NCI-H2171 treated with DMSO at 0.1 percent for 48 hours (cell line): ENCODE results near the gene CRELD2.
A peak's percentile ranks its signal among the peaks of the same experiment; 100 is the strongest.

Experiments used
- DNase-seq: peaks from one replicate; lab custom pipeline; 2025; lab: John Stamatoyannopoulos, UW

The CRELD2 gene

DNA sequence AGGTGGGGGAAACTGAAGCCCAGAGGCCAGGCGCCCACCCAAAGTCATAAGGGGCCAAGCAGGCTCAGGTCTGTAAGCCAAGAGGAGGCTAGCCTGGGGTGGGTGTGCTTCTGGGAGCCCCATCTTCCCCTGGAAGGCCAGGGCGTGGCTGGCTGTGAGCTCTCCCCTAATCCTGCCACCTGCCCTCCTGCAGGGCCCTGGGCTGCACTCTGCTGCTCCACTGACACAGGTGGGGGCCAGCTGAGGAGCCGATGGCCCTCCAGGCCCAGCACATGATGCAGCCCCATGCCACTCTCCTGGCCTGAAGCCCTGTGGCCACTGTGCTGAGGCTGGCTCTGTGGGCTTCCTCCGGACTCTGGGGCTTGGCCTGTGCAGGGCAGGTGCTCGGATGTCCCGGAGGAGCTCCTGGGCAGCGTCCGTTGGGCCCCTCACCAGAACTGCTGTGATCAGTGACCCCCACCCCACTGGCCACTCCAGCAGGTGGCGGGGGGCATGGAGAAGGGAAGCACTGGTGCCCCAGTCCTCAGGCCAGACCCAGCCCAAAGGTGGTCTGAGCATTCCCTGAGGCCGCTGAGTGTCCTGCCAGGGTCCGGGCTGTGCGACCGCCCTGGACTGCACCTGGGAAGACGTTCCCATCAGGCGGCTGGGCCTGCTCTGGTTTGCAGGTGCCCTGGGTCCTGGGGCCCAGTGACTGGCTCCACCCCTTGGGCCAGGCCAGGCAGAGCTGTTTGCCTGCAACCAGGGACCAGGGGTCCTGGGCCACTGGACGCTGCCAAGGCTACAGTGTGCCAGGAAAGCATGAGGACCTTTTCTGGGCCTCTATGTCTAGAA is 50.6 kb downstream of the CRELD2 start:
- no peak for DNase-seq

DNA sequence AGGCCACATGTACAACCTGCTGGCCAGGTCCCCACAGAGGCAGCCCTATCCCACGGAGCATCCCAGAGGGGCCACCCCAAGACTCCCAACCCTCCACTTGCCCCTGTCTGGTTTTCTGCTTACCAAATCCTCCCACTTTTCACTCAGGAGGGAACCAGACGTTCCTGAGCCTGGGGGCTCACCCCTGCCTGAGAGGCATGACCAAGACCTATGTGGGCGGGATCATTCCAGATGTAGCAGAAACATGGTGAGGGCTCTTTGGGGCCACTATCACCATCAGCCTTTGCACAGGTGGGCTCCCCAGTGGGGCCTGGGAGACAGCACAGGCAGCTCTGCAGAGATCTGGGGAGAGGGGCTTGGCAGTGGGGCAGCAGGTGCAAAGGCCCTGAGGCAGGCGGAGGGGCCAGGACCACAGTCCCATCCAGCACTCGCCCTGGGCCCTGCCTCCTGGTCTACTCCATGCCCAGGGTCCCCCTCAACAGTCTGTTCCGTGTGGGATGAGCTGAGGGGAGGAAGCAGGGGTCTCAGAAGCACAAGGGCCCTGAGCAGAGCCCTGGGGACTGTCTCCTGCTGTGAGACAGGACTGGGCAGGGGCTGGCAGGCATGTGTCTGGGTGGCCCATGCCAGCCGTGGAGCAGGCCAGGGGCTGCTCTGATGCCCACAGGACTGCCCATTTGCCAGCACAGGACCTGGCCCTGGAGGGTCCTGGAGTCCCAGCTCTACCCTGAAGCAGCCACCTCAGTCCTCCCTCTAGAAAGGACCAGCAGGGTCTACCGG is 51.5 kb downstream of the CRELD2 start:
- no peak for DNase-seq

DNA sequence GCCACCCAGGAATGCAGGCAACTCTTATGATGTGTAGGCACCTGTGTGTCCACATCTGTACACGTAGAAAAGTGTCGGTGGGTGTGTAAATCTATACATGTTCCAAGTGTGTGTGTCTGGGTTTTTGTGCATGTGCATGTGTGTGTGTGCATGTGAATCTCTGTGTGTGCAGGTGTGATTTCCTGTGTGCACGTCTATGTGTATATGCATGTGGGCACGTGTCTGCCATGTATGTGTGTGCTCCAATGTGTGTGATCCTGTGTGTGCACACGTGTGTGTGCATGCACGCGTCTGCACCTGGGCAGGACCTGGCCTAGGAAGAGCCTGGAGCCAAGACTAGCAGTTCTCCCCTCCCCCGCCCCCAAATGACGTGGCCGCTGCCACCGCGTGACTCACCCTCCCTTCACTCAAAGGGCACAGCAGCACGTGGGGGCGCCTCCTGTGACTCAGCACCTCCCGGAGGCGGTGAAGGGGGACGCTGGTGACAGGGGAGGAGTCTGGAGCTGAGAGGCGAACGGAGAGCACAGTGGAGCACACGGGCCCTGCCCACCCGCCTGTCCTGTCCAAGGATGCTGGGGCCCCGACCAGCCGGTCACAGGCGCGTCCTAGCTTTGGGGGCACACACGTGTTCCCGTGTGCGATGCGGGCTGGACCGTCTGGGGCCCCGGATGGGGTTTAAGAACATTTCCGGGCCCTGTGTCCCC is 52.2 kb downstream of the CRELD2 start:
- DNase-seq, result peak; percentile 97

DNA sequence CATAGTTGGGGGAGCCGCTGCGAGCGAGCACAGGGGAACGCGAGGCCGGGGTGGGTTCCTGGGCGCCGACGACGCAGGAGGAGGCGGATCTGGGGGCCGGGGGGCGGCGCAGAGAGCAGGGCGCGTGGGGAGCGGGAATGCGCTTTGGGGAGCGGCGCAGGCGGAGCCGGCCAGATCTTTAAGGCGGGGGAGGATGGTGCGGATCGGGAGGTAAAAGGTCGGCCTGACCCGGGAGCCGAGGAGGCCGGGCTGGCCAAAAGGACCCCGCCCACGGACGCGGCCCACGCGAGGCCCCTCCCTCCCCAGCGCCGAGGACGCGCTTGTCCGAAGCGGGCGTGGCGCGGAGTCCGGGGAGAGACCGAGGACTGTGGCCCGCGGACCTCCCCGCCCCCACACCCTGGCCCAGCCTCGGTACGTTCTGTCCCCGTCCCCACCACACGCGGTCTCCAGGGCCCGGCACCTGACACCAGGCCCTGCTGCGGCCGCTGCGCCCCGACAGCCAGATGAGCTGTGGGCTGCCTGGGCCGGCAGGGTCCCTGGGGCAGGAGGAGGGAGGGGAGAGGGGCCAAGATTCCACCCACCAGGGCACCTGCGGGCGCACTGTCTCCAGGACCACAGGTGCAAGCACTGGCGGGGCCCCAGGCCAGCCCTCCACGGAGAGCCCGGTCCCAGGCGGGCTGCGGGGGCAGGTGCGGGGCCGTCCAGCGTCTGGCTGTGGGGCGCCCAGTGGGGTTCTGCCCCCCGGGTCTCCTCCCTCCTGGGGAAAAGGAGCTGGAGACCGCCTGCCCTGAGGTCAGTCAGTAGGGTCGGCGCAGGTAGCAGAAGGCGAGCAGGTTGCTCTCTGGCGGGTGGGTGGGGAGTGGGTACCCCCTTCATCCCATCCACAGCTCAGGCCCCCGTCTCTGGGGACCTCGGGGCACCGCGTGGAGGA is 53.1 kb downstream of the CRELD2 start:
- DNase-seq, result peak; percentile 43

DNA sequence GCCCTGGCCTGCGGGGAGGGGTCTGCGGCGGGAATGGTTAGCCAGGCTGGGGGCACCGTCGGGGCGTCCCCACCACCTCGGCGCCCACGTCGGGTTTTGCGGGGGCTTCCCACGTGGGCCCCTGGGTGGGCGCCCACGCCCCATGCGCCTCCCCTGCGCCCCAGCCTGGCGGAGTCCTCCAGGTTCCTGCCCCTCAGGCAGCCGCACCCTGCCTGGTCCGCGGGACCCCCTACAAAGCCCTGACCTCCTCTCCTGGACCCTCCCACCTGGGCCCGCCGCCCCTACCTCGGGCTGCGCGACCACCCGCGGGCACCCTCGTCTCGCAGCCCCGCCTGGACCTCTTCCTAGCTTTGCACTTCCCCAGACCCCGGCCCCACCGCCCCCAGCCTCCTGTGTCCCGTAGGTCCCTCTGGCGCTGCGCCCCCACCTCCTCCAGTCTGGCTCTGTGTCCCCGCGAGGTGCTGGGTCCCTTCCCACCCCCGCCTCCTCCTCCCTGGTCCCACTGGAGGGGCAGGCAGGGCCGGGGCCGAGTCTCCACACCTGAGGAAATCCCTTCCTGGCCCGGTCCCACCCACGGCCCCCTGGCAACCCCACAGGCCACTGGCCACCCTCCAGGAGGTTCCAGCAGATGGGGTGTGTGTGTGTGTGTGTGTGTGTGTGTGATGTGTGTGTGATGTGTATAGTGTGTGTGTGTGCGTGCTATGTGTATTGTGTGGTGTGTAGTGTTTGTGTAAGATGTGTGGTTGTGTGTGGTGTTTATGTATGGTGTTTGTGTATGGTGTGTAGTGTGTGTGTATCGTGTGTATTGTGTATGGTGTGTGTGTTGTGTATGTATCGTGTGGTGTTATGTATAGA is 54.0 kb downstream of the CRELD2 start:
- DNase-seq, result no peak

DNA sequence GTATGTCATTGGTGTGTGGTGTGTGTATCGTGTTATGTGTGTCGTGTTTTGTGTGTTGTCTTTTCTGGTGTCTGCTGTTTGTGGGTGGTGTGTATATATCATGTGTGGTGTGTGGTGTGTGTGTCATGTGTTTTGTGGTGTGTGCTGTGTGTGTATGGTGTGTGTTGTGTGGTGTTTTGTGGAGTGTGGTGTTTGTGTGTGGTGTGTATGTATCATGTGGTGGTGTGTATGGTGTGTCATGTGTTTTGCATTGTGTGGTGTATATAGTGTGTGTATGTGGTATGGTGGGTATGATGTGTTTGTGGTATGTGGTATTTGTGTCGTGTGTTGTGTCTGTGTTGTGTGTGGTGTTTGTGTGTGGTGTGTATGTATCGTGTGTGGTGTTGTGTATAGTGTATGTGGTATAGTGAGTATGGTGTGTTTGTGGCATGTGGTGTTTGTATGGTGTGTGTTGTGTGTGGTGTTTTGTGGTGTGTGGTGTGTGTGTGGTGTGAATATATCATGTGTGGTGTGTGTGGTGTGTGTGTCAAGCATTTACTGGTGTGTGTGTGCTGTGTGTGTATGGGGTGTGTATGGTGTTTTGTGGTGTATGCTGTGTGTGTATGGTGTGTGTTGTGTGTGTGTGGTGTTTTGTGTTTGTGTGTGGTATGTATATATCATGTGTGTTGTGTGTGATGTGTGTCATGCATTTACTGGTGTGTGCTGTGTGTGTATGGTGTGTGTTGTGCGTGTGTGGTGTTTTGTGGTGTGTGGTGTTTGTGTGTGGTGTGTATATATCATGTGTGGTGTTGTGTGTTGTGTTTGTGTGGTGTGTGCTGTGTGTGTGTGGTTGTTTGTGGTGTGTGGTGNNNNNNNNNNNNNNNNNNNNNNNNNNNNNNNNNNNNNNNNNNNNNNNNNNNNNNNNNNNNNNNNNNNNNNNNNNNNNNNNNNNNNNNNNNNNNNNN is 54.9 kb downstream of the CRELD2 start:
- DNase-seq, result no peak

DNA sequence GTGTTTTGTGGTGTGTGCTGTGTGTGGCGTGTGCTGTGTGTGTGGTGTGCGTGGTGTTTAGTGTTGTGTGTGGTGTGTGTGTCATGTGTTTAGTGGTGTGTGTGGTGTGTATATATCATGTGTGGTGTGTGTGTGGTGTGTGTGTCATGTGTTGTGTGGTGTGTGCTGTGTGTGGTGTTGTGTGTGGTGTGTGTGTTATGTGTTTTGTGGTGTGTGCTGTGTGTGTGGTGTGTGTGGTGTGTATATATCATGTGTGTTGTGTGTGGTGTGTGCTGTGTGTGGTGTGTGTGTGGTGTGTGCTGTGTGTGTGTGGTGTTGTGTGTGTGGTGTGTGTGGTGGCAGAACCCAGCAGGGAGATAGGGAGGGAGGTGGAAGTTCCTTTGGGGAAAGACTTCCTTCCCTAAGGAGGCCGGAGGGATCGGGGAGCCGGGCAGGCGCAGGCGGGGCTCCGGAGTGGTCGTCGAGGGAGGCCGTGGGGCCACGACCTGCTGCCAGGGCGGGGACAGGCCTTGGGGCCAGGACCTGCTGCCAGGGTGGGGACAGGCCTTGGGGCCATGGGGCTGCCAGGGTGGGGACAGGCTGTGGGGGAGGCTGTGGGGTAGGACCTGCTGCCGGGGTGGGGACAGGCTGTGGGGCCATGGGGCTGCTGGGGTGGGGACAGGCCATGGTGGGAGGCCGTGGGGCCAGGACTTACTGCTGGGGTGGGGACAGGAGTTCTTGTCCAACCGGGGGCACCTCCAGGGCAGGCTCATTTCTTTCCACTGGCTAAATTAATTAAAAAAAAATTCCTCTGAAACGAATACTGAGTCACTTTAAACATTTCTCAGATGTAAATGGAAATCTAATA is 57.3 kb downstream of the CRELD2 start:
- no peak for DNase-seq

DNA sequence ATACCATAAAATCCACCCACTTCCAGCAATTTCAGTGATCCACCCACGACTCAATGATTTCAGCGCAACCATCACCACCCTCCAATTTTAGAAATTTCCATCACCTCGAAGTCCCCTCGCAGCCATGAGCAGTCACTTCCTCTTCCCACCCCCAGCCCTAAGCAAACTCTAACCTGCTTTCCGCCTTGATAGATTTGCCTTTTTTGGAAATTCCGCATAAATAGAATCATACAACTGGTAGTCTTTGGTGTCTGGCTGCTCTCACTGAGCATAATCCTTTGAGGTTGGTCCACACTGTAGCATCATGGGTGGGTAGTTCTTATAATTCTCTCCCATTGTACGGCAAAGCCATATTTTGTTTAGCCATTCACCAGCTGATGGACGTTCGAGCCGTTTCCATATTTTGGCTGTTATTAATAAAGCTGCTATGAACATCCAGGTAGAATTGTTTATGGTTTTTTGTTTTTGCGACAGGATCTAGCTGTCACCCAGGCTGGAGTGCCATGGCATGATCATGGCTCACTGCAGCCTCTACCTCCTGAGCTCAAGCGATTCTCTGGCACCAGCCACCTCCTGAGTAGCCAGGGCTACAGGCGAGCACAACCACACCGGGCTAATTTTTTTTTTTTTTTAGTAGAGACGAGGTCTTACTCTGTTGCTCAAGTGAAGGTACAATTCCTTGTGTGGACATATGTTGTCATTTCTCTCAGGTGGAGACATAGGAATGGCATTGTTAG is 58.2 kb downstream of the CRELD2 start:
- DNase-seq, result peak; percentile 37
